Stimulated activated CD8-positive, alpha-beta memory T cell treated with anti-CD3 and anti-CD28 coated beads, Interleukin-7, amount 100 ng/mL, for 48 hours (primary cell): ENCODE data around the gene DSCAM.

Source experiments
- DNase-seq, 2 donors: peaks; one replicate each; pipeline ENCODE4 v3.0.0-alpha.2; 2020; ENCODE audit warnings: low read depth in 1 of 2; ENCODE audit errors: extremely low read depth in 1 of 2

The DSCAM gene

GRCh38 chr21:39966786-39967185 lies 880.2 kb downstream of the DSCAM start:
- DNase-seq = no peak

GRCh38 chr21:39965026-39965425 lies 881.9 kb downstream of the DSCAM start:
- no peak for DNase-seq

- DNase-seq = no peak
Measured at GRCh38 chr21:39961251-39961650, 885.7 kb downstream of the DSCAM start.
